Measurements from ENCODE around the gene DOCK1.
"Not testable (repeated sequence)": the region's sequence is repeated elsewhere in the genome, so short reads cannot be mapped to it uniquely, and the experiment has no call there.

Gene DOCK1

GRCh38 chr10:126889421-126889820 is 15.8 kb upstream of the DOCK1 start:
- Histone ChIP-seq H3K4me2 (ENCODE audit: low read depth, low read length) (no peak overlapping the region), H3K79me2 (ENCODE audit: low read length) (no peaks in the 10 kb centered on the region), H3K27ac (ENCODE audit: low read length) (no peak overlapping the region), H3K9me2 (replicated peaks; ENCODE audit: insufficient read depth, low read length) (no peaks in the 10 kb centered on the region), H3F3A (ENCODE audit: insufficient read depth, low read length) (no peaks in the 10 kb centered on the region), H4K20me1 (ENCODE audit: insufficient read depth, low read length) (no peaks in the 10 kb centered on the region), H3K27me3 (replicated peaks; ENCODE audit: insufficient read depth, low read length) (no peaks in the 10 kb centered on the region), H2AFZ (ENCODE audit: low read length) (no peak overlapping the region), H3K36me3 (replicated peaks; ENCODE audit: insufficient read depth, low read length) (no peaks in the 10 kb centered on the region), H3K9me3 (replicated peaks; ENCODE audit: insufficient read depth, low read length) (no peaks in the 10 kb centered on the region), H3K9ac (ENCODE audit: low read length) (no peak overlapping the region), H3K4me3 (ENCODE audit: low read length) (no peak overlapping the region), H3K4me1 (ENCODE audit: low read length) (no peaks in the 10 kb centered on the region)
- TF ChIP-seq EZH2 (optimal IDR thresholded peaks at IDR 0.05; ENCODE audit: low read depth, low read length) = no peak
- TF ChIP-seq CTCF (IDR thresholded peaks at IDR 0.05; ENCODE audit: low read length) = no peak
- TF ChIP-seq EZH2phosphoT487 (IDR thresholded peaks at IDR 0.05; ENCODE audit: low read length) = no peak
- DNase-seq = no peak

DNA sequence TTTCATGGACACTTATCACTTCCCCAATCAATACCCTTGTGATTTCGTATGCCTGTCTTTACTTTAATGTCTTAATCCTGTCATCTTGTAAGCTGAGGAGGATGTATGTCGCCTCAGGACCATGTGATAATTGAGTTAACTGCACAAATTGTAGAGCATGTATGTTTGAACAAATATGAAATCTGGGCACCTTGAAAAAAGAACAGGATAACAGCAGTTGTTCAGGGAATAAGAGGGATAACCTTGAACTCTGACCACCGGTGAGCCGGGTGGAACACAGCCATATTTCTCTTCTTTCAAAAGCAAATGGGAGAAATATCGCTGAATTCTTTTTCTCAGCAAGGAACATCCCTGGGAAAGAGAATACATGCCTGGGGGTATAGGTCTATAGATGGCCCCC is 14.4 kb upstream of the DOCK1 start:
- not testable (repeated sequence) for H3K4me1 ChIP-seq (ENCODE audit: low read length); H3K9me2 ChIP-seq (replicated peaks; ENCODE audit: insufficient read depth, low read length); H3K27ac ChIP-seq (ENCODE audit: low read length); H3K36me3 ChIP-seq (replicated peaks; ENCODE audit: insufficient read depth, low read length); H4K20me1 ChIP-seq (ENCODE audit: insufficient read depth, low read length); H3K79me2 ChIP-seq (ENCODE audit: low read length); H3K4me2 ChIP-seq (ENCODE audit: low read depth, low read length); DNase-seq; H3K9me3 ChIP-seq (replicated peaks; ENCODE audit: insufficient read depth, low read length); H2AFZ ChIP-seq (ENCODE audit: low read length); H3K4me3 ChIP-seq (ENCODE audit: low read length); H3K27me3 ChIP-seq (replicated peaks; ENCODE audit: insufficient read depth, low read length); H3F3A ChIP-seq (ENCODE audit: insufficient read depth, low read length); H3K9ac ChIP-seq (ENCODE audit: low read length)

DNA sequence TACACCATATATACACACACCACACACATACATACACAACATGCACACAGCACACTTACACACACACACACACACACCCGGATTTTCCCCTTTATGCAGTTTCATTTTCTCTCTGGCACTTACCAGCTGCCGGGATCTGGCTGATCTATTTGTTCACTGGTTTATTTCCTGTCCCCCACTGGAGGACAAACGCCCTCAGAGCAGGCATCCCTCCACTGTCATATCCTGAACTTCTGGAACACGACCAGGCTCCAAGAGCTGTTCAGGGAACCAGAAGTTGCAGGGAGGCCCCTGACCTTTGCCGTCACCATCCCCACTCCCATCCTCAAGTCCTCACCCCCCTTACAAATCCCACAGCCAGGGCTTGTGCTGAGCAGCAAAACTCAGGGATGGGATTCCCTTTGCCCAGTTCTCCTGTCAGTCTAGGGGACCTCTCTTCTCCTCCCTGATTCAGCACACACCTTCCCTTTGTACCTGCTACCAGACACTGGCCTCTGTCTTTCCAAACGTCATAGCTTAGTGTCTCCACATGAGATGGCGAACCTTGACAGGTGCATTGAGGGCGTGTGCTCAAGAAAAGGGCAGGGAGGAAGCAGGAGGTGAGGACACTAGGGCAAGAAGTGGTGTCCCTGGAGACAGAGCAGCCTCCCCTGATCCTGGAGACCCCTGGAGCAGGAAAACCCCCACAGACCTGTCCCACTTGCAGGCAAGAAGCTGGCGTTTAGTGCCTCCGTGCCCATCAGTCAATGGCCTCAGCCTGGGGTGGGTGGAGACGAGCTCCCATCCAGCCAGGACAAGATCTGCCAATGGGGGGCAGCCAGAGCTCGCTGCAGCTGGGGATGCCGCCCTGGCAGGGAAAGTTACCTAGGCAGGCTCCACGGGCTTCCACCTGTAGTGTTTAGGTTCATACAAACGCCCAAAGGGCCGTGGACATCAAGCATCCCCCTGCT is 12.7 kb upstream of the DOCK1 start:
- Histone ChIP-seq H4K20me1 (ENCODE audit: insufficient read depth, low read length) (no peaks in the 10 kb centered on the region), H3K9ac (ENCODE audit: low read length) (no peak overlapping the region), H3K27me3 (replicated peaks; ENCODE audit: insufficient read depth, low read length) (no peaks in the 10 kb centered on the region), H2AFZ (ENCODE audit: low read length) (no peak overlapping the region), H3K4me1 (ENCODE audit: low read length) (no peaks in the 10 kb centered on the region), H3K9me3 (replicated peaks; ENCODE audit: insufficient read depth, low read length) (no peaks in the 10 kb centered on the region), H3K79me2 (ENCODE audit: low read length) (no peaks in the 10 kb centered on the region), H3K27ac (ENCODE audit: low read length) (no peak overlapping the region), H3K4me3 (ENCODE audit: low read length) (no peak overlapping the region), H3F3A (ENCODE audit: insufficient read depth, low read length) (no peaks in the 10 kb centered on the region), H3K36me3 (replicated peaks; ENCODE audit: insufficient read depth, low read length) (no peaks in the 10 kb centered on the region), H3K9me2 (replicated peaks; ENCODE audit: insufficient read depth, low read length) (no peaks in the 10 kb centered on the region), H3K4me2 (ENCODE audit: low read depth, low read length) (no peak overlapping the region)
- TF ChIP-seq CTCF (IDR thresholded peaks at IDR 0.05; ENCODE audit: low read length) = no peak
- TF ChIP-seq EZH2 (optimal IDR thresholded peaks at IDR 0.05; ENCODE audit: low read depth, low read length) = no peak
- no peak for TF ChIP-seq EZH2phosphoT487 (IDR thresholded peaks at IDR 0.05; ENCODE audit: low read length)
- no peak for DNase-seq

- Histone ChIP-seq H3K4me2 (ENCODE audit: low read depth, low read length) (no peak overlapping the region), H3K9me3 (replicated peaks; ENCODE audit: insufficient read depth, low read length) (no peaks in the 10 kb centered on the region), H3K27me3 (replicated peaks; ENCODE audit: insufficient read depth, low read length) (no peaks in the 10 kb centered on the region), H3K4me1 (ENCODE audit: low read length) (no peaks in the 10 kb centered on the region), H4K20me1 (ENCODE audit: insufficient read depth, low read length) (no peaks in the 10 kb centered on the region), H3K27ac (ENCODE audit: low read length) (no peak overlapping the region), H3K9ac (ENCODE audit: low read length) (no peak overlapping the region), H3K36me3 (replicated peaks; ENCODE audit: insufficient read depth, low read length) (no peaks in the 10 kb centered on the region), H3K4me3 (ENCODE audit: low read length) (no peak overlapping the region), H3K9me2 (replicated peaks; ENCODE audit: insufficient read depth, low read length) (no peaks in the 10 kb centered on the region), H3F3A (ENCODE audit: insufficient read depth, low read length) (no peaks in the 10 kb centered on the region), H3K79me2 (ENCODE audit: low read length) (no peaks in the 10 kb centered on the region), H2AFZ (ENCODE audit: low read length) (no peak overlapping the region)
- no peak for DNase-seq
- TF ChIP-seq EZH2 (optimal IDR thresholded peaks at IDR 0.05; ENCODE audit: low read depth, low read length) = no peak
- no peak for TF ChIP-seq CTCF (IDR thresholded peaks at IDR 0.05; ENCODE audit: low read length)
- TF ChIP-seq EZH2phosphoT487 (IDR thresholded peaks at IDR 0.05; ENCODE audit: low read length) = no peak
Measured at GRCh38 chr10:126893206-126893605, 12.0 kb upstream of the DOCK1 start.

Measured in MM.1S (cell line).